ENCODE data around the gene TBC1D7. TPM values are rescaled to one million over a fixed set of nuclear protein-coding genes. Genes with fewer than 3 reads are reported as not detected.

Gene TBC1D7
- total and polyA plus RNA-seq, 2 donors from 2014 or later = 12.9 to 39.4 TPM

- H3K4me1 ChIP-seq (ENCODE audit: control insufficient read depth in 2 of 3, insufficient read depth in 2 of 3, low read depth in 1 of 3, low read length in 3 of 3) = peaks cover 0 to 17% (median 9%) of the 10 kb centered on the region in 3 donors
- peaks cover 6 to 15% (median 11%) of the 10 kb centered on the region in 3 donors for H3K36me3 ChIP-seq (ENCODE audit: control insufficient read depth in 2 of 3, insufficient read depth in 3 of 3, low read length in 3 of 3)
- no peak for TF ChIP-seq CTCF (IDR thresholded peaks at IDR 0.05; ENCODE audit: borderline replicate concordance, extremely low read depth, insufficient read depth)
- no peak overlapping the region for H3K9ac ChIP-seq (ENCODE audit: low read length in 3 of 3)
- DNase-seq (peak in 3 of 5 donors; percentile 40 to 50 (median 42)), FAIRE-seq (no peak)
- no peaks in the 10 kb centered on the region for H3K9me3 ChIP-seq (ENCODE audit: control insufficient read depth in 2 of 3, insufficient read depth in 1 of 3, low read length in 3 of 3)
- intact Hi-C loops (cut with DNase I) = no loop called here
- H3K27ac ChIP-seq (ENCODE audit: low read depth in 2 of 2, low read length in 2 of 2) = no peak overlapping the region
- no peaks in the 10 kb centered on the region for H3K27me3 ChIP-seq (ENCODE audit: control insufficient read depth, insufficient read depth, low read length)
- no peak overlapping the region for H3K4me3 ChIP-seq (ENCODE audit: low read length in 3 of 3)
Measured at GRCh38 chr6:13295576-13295975, 32.8 kb downstream of the TBC1D7 start.

GRCh38 chr6:13294499-13295069 lies 33.8 kb downstream of the TBC1D7 start:
- intact Hi-C loops (cut with DNase I) = no loop called here
- H3K9me3 ChIP-seq (ENCODE audit: control insufficient read depth in 2 of 3, insufficient read depth in 1 of 3, low read length in 3 of 3) = no peaks in the 10 kb centered on the region
- H3K9ac ChIP-seq (ENCODE audit: low read length in 3 of 3) = no peak overlapping the region
- H3K4me1 ChIP-seq (ENCODE audit: control insufficient read depth in 2 of 3, insufficient read depth in 2 of 3, low read depth in 1 of 3, low read length in 3 of 3) = peaks cover 0 to 9% (median 7%) of the 10 kb centered on the region in 3 donors
- H3K27me3 ChIP-seq (ENCODE audit: control insufficient read depth, insufficient read depth, low read length) = no peaks in the 10 kb centered on the region
- no peak overlapping the region for H3K4me3 ChIP-seq (ENCODE audit: low read length in 3 of 3)
- no peak overlapping the region for H3K27ac ChIP-seq (ENCODE audit: low read depth in 2 of 2, low read length in 2 of 2)
- H3K36me3 ChIP-seq (ENCODE audit: control insufficient read depth in 2 of 3, insufficient read depth in 3 of 3, low read length in 3 of 3) = peaks cover 3 to 15% (median 11%) of the 10 kb centered on the region in 3 donors
- no peak for FAIRE-seq
- no peak for TF ChIP-seq CTCF (IDR thresholded peaks at IDR 0.05; ENCODE audit: borderline replicate concordance, extremely low read depth, insufficient read depth)
- DNase-seq = no peak

- Histone ChIP-seq H3K9me3 (ENCODE audit: control insufficient read depth in 2 of 3, insufficient read depth in 1 of 3, low read length in 3 of 3) (no peaks in the 10 kb centered on the region), H3K27ac (ENCODE audit: low read depth in 2 of 2, low read length in 2 of 2) (no peak overlapping the region), H3K9ac (ENCODE audit: low read length in 3 of 3) (no peak overlapping the region), H3K27me3 (ENCODE audit: control insufficient read depth, insufficient read depth, low read length) (no peaks in the 10 kb centered on the region), H3K4me1 (ENCODE audit: control insufficient read depth in 2 of 3, insufficient read depth in 2 of 3, low read depth in 1 of 3, low read length in 3 of 3) (peaks cover 0 to 11% (median 11%) of the 10 kb centered on the region in 3 donors), H3K36me3 (ENCODE audit: control insufficient read depth in 2 of 3, insufficient read depth in 3 of 3, low read length in 3 of 3) (peaks cover 3 to 15% (median 8%) of the 10 kb centered on the region in 3 donors), H3K4me3 (ENCODE audit: low read length in 3 of 3) (no peak overlapping the region)
- DNase-seq (no peak), FAIRE-seq (no peak)
- no peak for TF ChIP-seq CTCF (IDR thresholded peaks at IDR 0.05; ENCODE audit: borderline replicate concordance, extremely low read depth, insufficient read depth)
- intact Hi-C loops (cut with DNase I) = no loop called here
Measured at GRCh38 chr6:13292774-13293173, 35.6 kb downstream of the TBC1D7 start.

Data from kidney (tissue), 14 donors.